GM12873 (cell line): ENCODE data around the gene PIGC.

Source experiments
- CTCF ChIP-seq: IDR thresholded peaks from 2 replicates; pipeline ENCODE4 v1.5.1; 2012; ENCODE audit warnings: low read depth, mild to moderate bottlenecking, moderate library complexity, low read length, control low read depth; ENCODE audit not compliant: insufficient read depth; ENCODE audit errors: missing control alignments

Gene PIGC

GRCh38 chr1:172420385-172420784, 23.5 kb downstream of the PIGC start, which contains the start of gene C1orf105:
C1orf105 (plus strand) TSS chr1:172420685; CDS start chr1:172420886, 201 bp downstream.
- TF ChIP-seq CTCF, result no peak

- no peak for TF ChIP-seq CTCF
Measured at GRCh38 chr1:172417557-172417956, 26.3 kb downstream of the PIGC start.

GRCh38 chr1:172416496-172417035, 27.3 kb downstream of the PIGC start:
- no peak for TF ChIP-seq CTCF

- no peak for TF ChIP-seq CTCF
Measured at GRCh38 chr1:172414331-172414730, 29.5 kb downstream of the PIGC start.

GRCh38 chr1:172411791-172412338, 32.0 kb downstream of the PIGC start:
- TF ChIP-seq CTCF, result no peak

GRCh38 chr1:172410027-172410426, 33.8 kb downstream of the PIGC start:
- TF ChIP-seq CTCF, result no peak

GRCh38 chr1:172408958-172409357, 34.9 kb downstream of the PIGC start:
- TF ChIP-seq CTCF, result no peak

GRCh38 chr1:172406968-172407367, 36.9 kb downstream of the PIGC start:
- TF ChIP-seq CTCF, result no peak
